Suprapubic skin (tissue), 4 donors: Measurements from ENCODE around the gene TCERG1L. TPM values are rescaled to one million over a fixed set of nuclear protein-coding genes. Genes with fewer than 3 reads are reported as not detected.
"Not testable (repeated sequence)": the region's sequence is repeated elsewhere in the genome, so short reads cannot be mapped to it uniquely, and the experiment has no call there.

Experiments used
- DNase-seq, 2 donors: peaks; one replicate each; pipeline ENCODE4 v3.0.0-alpha.2; 2019; ENCODE audit warnings: low spot score in 2 of 2
- H3K27ac ChIP-seq: fragments of 200-600 bp; sonication (generic); one replicate; pipeline ENCODE4 v1.5.1; 2019
- H3K27me3 ChIP-seq: fragments of 200-600 bp; sonication (generic); one replicate; pipeline ENCODE4 v1.5.1; 2019
- H3K36me3 ChIP-seq: fragments of 200-600 bp; sonication (generic); one replicate; pipeline ENCODE4 v1.5.1; 2019
- H3K4me1 ChIP-seq: fragments of 200-600 bp; sonication (generic); one replicate; pipeline ENCODE4 v1.5.1; 2019
- H3K4me3 ChIP-seq: fragments of 200-600 bp; sonication (generic); one replicate; pipeline ENCODE4 v1.5.1; 2019; ENCODE audit warnings: mild to moderate bottlenecking
- H3K9me3 ChIP-seq: fragments of 200-600 bp; sonication (generic); one replicate; pipeline ENCODE4 v1.5.1; 2019
- EP300 ChIP-seq: sonication (generic); formaldehyde crosslinking; IDR thresholded peaks from one replicate; pipeline ENCODE4 v1.6.1; 2017; ENCODE audit warnings: antibody characterized with exemption
- POLR2A ChIP-seq, 2 donors: fragments of 450-650 bp; IDR thresholded peaks; one replicate each; pipeline ENCODE4 v1.6.1; 2017; ENCODE audit warnings: antibody characterized with exemption in 2 of 2, mild to moderate bottlenecking in 2 of 2, moderate library complexity in 2 of 2
- POLR2AphosphoS5 ChIP-seq, 3 donors: sonication (generic); formaldehyde crosslinking; IDR thresholded peaks; one replicate each; pipeline ENCODE4 v1.6.1; 2017; ENCODE audit warnings: antibody characterized with exemption in 3 of 3
- WGBS: methylation state at CpG from one replicate; pipeline ENCODE4 v1.1.5; 2018; 5-methylcytosine and 5-hydroxymethylcytosine counted together
- total RNA-seq, 4 donors: library from RNA; depleted of rRNA; stranded (reverse); fragments of >200 nt; gene quantifications; one replicate each; pipeline ENCODE4 v1.1.0, GENCODE V29; 2016
- TF ChIP-seq, protein P1 (sequence below), 2 donors: fragments of 200-600 bp in 1 of 2; fragments of 450-650 bp in 1 of 2; sonication (generic) in 1 of 2; IDR thresholded peaks; one replicate each; pipeline ENCODE4 v1.5.1; 2016 to 2019; ENCODE audit warnings: antibody characterized with exemption in 2 of 2, mild to moderate bottlenecking in 1 of 2, moderate library complexity in 1 of 2

The TCERG1L gene
- total RNA-seq, 4 donors from 2014 or later = 0.32 to 1.0 (median 0.51) TPM

DNA sequence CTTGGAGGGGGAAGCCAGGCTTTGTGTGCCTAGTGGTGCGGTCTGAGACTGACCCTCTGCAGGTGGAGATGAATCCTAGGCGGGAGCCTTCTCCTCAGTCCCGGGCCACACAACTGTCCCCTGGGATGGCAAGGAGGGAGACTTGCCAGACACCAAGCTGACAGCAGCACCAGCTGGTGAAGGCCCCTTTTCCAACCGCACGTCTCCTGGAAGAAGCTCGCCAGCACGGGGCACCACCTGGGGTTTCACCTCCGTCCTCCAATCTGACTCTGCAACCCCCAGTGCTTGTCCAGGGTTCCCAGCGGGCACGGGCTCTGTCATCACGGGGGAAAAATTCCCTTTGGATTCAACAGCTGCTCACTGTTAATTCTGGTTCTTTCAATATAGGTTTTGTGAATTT, 34.2 kb upstream of the TCERG1L start:
- TF ChIP-seq POLR2A (IDR thresholded peaks at IDR 0.05) = no peak
- Histone ChIP-seq H3K27me3 (peaks cover 11% of the 10 kb centered on the region), H3K36me3 (no peaks in the 10 kb centered on the region), H3K4me1 (no peaks in the 10 kb centered on the region), H3K9me3 (no peaks in the 10 kb centered on the region), H3K4me3 (no peak overlapping the region), H3K27ac (no peak overlapping the region)
- 88% methylated on average over 11 of the region's 11 CpGs for WGBS
- no peak for DNase-seq

DNA sequence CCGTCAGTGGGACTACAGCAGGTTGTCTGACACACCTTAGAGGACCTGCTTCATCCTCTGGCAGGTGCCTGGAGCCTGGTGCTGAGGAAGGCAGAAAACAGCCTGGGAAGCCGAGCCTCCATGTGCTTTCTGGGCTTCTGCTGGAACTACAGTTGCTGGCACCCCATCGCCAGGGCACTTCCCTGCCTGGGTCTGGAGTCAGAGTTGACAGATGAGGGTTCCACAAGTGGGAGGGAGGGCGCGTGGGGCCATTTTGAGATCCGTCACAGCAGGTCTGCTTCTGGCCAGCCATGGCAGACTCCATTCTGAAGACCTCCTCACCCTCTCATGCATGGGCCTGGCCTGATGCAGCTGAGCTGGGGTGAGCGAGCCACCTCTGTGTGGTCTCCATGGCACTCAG, 33.2 kb upstream of the TCERG1L start:
- peaks cover 5% of the 10 kb centered on the region for H3K27me3 ChIP-seq
- WGBS = 90% methylated on average over 4 of the region's 7 CpGs
- H3K4me3 ChIP-seq = no peak overlapping the region
- TF ChIP-seq EP300 (no peak), POLR2AphosphoS5 (IDR thresholded peaks at IDR 0.05) (no peak)
- TF ChIP-seq, protein P1, sequence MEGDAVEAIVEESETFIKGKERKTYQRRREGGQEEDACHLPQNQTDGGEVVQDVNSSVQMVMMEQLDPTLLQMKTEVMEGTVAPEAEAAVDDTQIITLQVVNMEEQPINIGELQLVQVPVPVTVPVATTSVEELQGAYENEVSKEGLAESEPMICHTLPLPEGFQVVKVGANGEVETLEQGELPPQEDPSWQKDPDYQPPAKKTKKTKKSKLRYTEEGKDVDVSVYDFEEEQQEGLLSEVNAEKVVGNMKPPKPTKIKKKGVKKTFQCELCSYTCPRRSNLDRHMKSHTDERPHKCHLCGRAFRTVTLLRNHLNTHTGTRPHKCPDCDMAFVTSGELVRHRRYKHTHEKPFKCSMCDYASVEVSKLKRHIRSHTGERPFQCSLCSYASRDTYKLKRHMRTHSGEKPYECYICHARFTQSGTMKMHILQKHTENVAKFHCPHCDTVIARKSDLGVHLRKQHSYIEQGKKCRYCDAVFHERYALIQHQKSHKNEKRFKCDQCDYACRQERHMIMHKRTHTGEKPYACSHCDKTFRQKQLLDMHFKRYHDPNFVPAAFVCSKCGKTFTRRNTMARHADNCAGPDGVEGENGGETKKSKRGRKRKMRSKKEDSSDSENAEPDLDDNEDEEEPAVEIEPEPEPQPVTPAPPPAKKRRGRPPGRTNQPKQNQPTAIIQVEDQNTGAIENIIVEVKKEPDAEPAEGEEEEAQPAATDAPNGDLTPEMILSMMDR (IDR thresholded peaks at IDR 0.05) = no peak
- DNase-seq = no peak
- no peaks in the 10 kb centered on the region for H3K36me3 ChIP-seq
- no peaks in the 10 kb centered on the region for H3K4me1 ChIP-seq
- no peaks in the 10 kb centered on the region for H3K9me3 ChIP-seq
- no peak overlapping the region for H3K27ac ChIP-seq

DNA sequence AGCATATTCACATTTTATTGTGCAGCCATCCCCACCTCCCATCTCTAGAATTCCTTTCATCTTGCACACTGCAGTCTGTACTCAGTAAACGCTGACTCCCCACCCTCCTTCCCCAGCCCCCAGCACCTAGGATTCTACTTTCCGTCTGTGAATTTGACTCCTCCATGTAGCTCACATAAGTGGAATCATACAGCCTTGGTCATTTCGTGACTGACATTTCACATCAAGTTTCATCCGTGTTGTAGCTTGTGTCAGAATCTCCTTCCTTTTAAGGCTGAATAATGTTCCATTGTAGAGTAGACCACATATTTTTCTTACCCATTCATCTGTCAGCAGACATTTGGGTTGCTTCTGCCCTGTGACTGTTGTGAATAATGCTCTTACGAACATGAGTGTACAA, 26.2 kb upstream of the TCERG1L start:
- Histone ChIP-seq H3K4me3 (no peak overlapping the region), H3K9me3 (no peaks in the 10 kb centered on the region), H3K27me3 (no peaks in the 10 kb centered on the region), H3K4me1 (no peaks in the 10 kb centered on the region), H3K36me3 (no peaks in the 10 kb centered on the region), H3K27ac (no peak overlapping the region)
- 72% methylated on average over 5 of the region's 5 CpGs for WGBS
- no peak for DNase-seq
- no peak for TF ChIP-seq EP300
- TF ChIP-seq, protein P1 (IDR thresholded peaks at IDR 0.05) = no peak

DNA sequence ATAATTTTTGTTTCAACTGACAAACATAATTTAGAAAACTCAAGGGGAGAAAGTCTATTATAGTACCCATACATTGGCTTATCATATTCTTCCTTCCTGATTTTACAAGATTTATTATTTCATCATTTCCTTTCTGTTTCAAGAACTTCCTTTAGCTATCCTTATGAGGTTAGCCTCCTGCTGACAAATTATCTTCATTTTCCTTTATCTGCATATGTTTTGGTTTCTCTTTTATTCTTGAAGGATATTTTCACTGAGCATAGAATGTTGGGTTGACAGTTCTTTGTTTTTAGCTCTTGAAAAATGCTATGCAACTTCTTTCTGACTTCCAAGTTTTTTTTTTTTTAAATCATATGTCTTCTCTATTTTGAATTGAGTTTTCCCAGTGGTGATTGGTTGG, 21.3 kb upstream of the TCERG1L start:
- no peak for TF ChIP-seq POLR2A (IDR thresholded peaks at IDR 0.05)
- TF ChIP-seq EP300 = no peak
- no peak for TF ChIP-seq POLR2AphosphoS5 (IDR thresholded peaks at IDR 0.05)
- TF ChIP-seq, protein P1 (IDR thresholded peaks at IDR 0.05) = no peak
- H3K9me3 ChIP-seq = no peaks in the 10 kb centered on the region
- H3K4me3 ChIP-seq = no peak overlapping the region
- no peaks in the 10 kb centered on the region for H3K4me1 ChIP-seq
- H3K27me3 ChIP-seq = peaks cover 5% of the 10 kb centered on the region
- no peaks in the 10 kb centered on the region for H3K36me3 ChIP-seq
- no peak for DNase-seq
- no peak overlapping the region for H3K27ac ChIP-seq

DNA sequence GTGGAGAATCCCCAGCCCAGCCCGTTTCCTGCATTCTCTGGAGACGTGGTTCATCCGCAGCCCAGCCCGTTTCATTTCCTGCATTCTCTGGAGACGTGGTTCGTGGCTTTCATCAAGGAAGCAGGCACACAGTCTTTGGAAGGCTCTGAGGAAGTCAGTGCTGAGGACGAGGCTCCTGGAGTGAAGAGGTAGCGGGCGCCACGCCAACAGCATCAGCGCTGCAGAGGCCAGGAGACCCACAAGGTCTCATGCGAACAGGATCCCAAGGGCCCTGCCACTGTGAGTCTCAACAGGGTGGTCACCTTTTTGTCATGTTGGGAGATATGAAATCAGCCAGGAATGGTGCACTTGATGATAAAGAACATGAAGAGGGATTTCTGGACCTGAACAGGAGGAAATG, 12.4 kb upstream of the TCERG1L start:
- peaks cover 56% of the 10 kb centered on the region for H3K27me3 ChIP-seq

DNA sequence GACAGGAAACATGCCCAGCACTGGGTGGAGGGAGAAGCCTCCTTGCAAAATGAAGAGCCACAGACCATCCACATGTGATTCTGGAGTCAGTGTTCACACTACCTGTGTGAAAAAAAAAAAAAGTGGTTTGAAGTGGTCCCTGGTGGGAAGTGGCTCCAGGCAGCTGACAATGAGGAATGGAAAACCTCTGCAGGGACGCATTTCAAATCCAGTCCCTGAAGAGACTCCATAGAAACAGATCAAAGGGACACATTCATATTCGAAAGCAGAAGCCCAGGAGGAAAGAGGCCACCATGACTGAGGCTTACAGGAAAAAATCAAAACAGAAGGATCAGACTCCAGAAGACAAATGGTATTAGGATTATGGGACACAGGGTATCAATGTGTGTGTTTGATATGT, 11.5 kb upstream of the TCERG1L start:
- no peaks in the 10 kb centered on the region for H3K9me3 ChIP-seq
- H3K4me1 ChIP-seq = no peaks in the 10 kb centered on the region
- no peak overlapping the region for H3K4me3 ChIP-seq
- H3K27me3 ChIP-seq = peaks cover 61% of the 10 kb centered on the region
- H3K36me3 ChIP-seq = no peaks in the 10 kb centered on the region
- 54% methylated on average over 2 of the region's 2 CpGs for WGBS
- H3K27ac ChIP-seq = no peak overlapping the region
- TF ChIP-seq EP300 (no peak), POLR2AphosphoS5 (IDR thresholded peaks at IDR 0.05) (no peak), POLR2A (IDR thresholded peaks at IDR 0.05) (no peak)
- TF ChIP-seq, protein P1 (IDR thresholded peaks at IDR 0.05) = no peak
- DNase-seq = no peak

More for the DNA sequence above, 12.4 kb upstream of the TCERG1L start:
- Histone ChIP-seq H3K4me1 (no peaks in the 10 kb centered on the region), H3K9me3 (no peaks in the 10 kb centered on the region), H3K27ac (no peak overlapping the region), H3K36me3 (no peaks in the 10 kb centered on the region), H3K4me3 (no peak overlapping the region)
- DNase-seq = peak in 1 of 2 donors; percentile 76
- TF ChIP-seq POLR2AphosphoS5 (IDR thresholded peaks at IDR 0.05) (no peak), EP300 (no peak), POLR2A (IDR thresholded peaks at IDR 0.05) (no peak)
- TF ChIP-seq, protein P1 (IDR thresholded peaks at IDR 0.05) = no peak
- WGBS = 45% methylated on average over 12 of the region's 12 CpGs

DNA sequence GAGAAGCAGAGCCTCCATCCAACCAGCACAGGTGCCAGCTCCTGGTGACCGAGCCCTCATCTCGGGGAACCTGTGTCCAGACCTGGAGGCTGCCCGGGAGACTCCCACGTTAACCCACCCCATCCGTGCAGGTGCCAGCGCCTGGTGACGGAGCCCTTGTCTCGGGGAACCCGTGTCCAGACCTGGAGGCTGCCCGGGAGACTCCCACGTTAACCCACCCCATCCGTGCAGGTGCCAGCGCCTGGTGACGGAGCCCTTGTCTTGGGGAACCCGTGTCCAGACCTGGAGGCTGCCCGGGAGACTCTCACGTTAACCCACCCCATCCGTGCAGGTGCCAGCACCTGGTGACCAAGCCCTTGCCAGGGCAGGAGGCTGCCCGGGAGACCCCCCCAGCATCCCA, 11.1 kb upstream of the TCERG1L start:
- not testable (repeated sequence) for H3K36me3 ChIP-seq, H3K27ac ChIP-seq, DNase-seq, H3K4me3 ChIP-seq, H3K4me1 ChIP-seq, H3K9me3 ChIP-seq
- peaks cover 65% of the 10 kb centered on the region for H3K27me3 ChIP-seq
- 89% methylated on average over 3 of the region's 19 CpGs for WGBS
